Retinal pigment epithelial cell (primary cell): ENCODE data around the gene PPP1R2B.

Experiments used
- DNase-seq: peaks from one replicate; pipeline ENCODE4 v3.0.0-alpha.2; 2010; ENCODE audit warnings: low read depth
- H3K4me3 ChIP-seq: 2 replicates; pipeline ENCODE4 v1.5.1; 2011; ENCODE audit warnings: mild to moderate bottlenecking, low read length, control low read depth, moderate library complexity
- TF ChIP-seq, protein P1 (sequence below): conservative IDR thresholded peaks from 2 replicates; pipeline ENCODE4 v1.5.1; 2011; ENCODE audit warnings: low read depth, low read length, control low read depth, inconsistent platforms

Gene PPP1R2B

DNA sequence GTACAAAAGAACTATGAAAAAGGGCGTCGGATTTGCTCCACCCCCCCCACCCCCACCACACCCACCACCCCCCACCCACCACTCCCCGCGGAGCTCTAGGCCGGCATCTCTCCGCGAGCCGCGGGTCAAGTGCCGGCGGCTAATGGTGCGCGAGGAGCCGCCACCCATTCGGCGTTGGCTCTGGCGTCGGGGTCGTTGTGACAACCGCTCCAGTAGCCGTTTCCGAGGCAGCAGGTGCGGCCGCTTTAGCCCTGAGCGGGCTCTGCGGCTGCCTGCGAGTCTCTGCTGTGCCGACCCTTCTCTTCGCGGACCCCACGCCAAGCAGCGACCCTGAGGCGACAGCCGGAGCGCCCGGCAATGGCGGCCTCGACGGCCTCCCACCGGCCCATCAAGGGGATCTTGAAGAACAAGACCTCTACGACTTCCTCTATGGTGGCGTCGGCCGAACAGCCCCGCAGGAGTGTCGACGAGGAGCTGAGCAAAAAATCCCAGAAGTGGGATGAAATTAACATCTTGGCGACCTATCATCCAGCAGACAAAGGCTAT lies at the start of gene PPP1R2B:
TSS of gene PPP1R2B (plus strand) at position 90 of the 546 bp plus-strand sequence. CDS start at position 358, 268 bp downstream.
- H3K4me3 ChIP-seq = no peak within 1 kb of the TSS
- TF ChIP-seq, protein P1, sequence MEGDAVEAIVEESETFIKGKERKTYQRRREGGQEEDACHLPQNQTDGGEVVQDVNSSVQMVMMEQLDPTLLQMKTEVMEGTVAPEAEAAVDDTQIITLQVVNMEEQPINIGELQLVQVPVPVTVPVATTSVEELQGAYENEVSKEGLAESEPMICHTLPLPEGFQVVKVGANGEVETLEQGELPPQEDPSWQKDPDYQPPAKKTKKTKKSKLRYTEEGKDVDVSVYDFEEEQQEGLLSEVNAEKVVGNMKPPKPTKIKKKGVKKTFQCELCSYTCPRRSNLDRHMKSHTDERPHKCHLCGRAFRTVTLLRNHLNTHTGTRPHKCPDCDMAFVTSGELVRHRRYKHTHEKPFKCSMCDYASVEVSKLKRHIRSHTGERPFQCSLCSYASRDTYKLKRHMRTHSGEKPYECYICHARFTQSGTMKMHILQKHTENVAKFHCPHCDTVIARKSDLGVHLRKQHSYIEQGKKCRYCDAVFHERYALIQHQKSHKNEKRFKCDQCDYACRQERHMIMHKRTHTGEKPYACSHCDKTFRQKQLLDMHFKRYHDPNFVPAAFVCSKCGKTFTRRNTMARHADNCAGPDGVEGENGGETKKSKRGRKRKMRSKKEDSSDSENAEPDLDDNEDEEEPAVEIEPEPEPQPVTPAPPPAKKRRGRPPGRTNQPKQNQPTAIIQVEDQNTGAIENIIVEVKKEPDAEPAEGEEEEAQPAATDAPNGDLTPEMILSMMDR = no peak
- no peak for DNase-seq

- no peak for DNase-seq
- TF ChIP-seq, protein P1 = no peak
Measured at GRCh38 chr5:156800929-156801328, 49.2 kb upstream of the PPP1R2B start.

GRCh38 chr5:156802501-156802900 lies 47.6 kb upstream of the PPP1R2B start:
- DNase-seq = no peak
- TF ChIP-seq, protein P1 = no peak
- no peak overlapping the region for H3K4me3 ChIP-seq

More at GRCh38 chr5:156800929-156801328, 49.2 kb upstream of the PPP1R2B start:
- H3K4me3 ChIP-seq = no peak overlapping the region

- H3K4me3 ChIP-seq = no peak overlapping the region
- DNase-seq = no peak
- TF ChIP-seq, protein P1 = no peak
Measured at GRCh38 chr5:156803404-156803803, 46.7 kb upstream of the PPP1R2B start.

GRCh38 chr5:156812959-156813358 lies 37.1 kb upstream of the PPP1R2B start:
- TF ChIP-seq, protein P1 = no peak
- no peak overlapping the region for H3K4me3 ChIP-seq
- DNase-seq = no peak

DNA sequence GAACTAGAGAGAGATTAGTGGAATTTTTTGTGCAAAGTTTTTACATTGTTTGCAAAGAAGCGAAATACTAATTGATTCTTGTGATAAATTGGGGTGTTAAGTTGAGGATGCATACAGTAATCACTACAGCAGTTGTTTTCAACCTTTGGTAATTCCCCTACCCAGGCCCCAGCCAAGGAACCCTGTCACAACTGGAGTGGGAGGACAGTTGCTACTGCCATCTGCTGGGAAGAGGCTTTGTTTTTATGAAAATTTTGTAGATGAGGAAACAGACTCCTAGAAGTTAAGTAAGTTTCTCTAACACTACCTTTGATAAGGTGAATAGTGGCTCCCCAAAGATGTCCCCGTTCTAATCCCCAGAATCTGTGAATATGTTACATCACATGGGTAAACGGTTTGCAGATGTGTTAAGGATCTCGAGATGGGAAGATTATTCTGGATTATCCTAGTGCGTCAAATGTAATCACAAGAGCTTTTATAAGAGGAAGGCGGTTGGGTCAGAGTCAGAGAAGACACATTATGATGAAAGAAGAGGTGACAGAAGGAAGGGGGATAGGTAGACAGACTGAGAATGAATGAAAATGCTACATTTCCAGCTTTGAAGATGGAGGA lies 34.0 kb upstream of the PPP1R2B start:
- DNase-seq = no peak
- TF ChIP-seq, protein P1 = peak; percentile 46
- no peak overlapping the region for H3K4me3 ChIP-seq

GRCh38 chr5:156819537-156819936 lies 30.6 kb upstream of the PPP1R2B start:
- H3K4me3 ChIP-seq = no peak overlapping the region
- DNase-seq = no peak
- TF ChIP-seq, protein P1 = no peak
